Measurements from ENCODE around the gene NUBPL.
"Not testable (repeated sequence)": the region's sequence is repeated elsewhere in the genome, so short reads cannot be mapped to it uniquely, and the experiment has no call there.

Gene NUBPL

GRCh38 chr14:31578792-31579501 lies 17.7 kb downstream of the NUBPL start:
- DNase-seq: no peak

- DNase-seq: no peak
Observed at GRCh38 chr14:31580234-31580633, 19.0 kb downstream of the NUBPL start.

GRCh38 chr14:31582286-31582691 lies 21.1 kb downstream of the NUBPL start:
- no peak for DNase-seq

GRCh38 chr14:31582836-31583452 lies 21.7 kb downstream of the NUBPL start:
- DNase-seq: no peak

- DNase-seq: no peak
Observed at GRCh38 chr14:31590206-31590605, 29.0 kb downstream of the NUBPL start.

GRCh38 chr14:31592122-31592521 lies 30.9 kb downstream of the NUBPL start:
- DNase-seq: no peak

- DNase-seq: no peak
Observed at GRCh38 chr14:31592631-31593030, 31.4 kb downstream of the NUBPL start.

- DNase-seq: no peak
Observed at GRCh38 chr14:31596342-31597095, 35.3 kb downstream of the NUBPL start.

- DNase-seq: no peak
Observed at GRCh38 chr14:31605702-31606101, 44.5 kb downstream of the NUBPL start.

- no peak for DNase-seq
Observed at GRCh38 chr14:31611778-31612433, 50.7 kb downstream of the NUBPL start.

GRCh38 chr14:31613188-31613587 lies 52.0 kb downstream of the NUBPL start:
- no peak for DNase-seq

GRCh38 chr14:31618884-31619283 lies 57.7 kb downstream of the NUBPL start:
- DNase-seq: not testable (repeated sequence)

GRCh38 chr14:31619440-31619839 lies 58.2 kb downstream of the NUBPL start:
- no peak for DNase-seq

GRCh38 chr14:31620898-31621297 lies 59.7 kb downstream of the NUBPL start:
- DNase-seq: not testable (repeated sequence)

GRCh38 chr14:31622060-31622459 lies 60.9 kb downstream of the NUBPL start:
- DNase-seq: no peak

GRCh38 chr14:31652900-31653299 lies 91.7 kb downstream of the NUBPL start:
- DNase-seq: not testable (repeated sequence)

GRCh38 chr14:31657917-31658316 lies 96.7 kb downstream of the NUBPL start:
- no peak for DNase-seq

- no peak for DNase-seq
Observed at GRCh38 chr14:31659278-31659677, 98.1 kb downstream of the NUBPL start.

GRCh38 chr14:31660191-31660590 lies 99.0 kb downstream of the NUBPL start:
- DNase-seq: no peak

GRCh38 chr14:31660728-31661127 lies 99.5 kb downstream of the NUBPL start:
- no peak for DNase-seq

- DNase-seq: no peak
Observed at GRCh38 chr14:31668348-31668747, 107.1 kb downstream of the NUBPL start.

- no peak for DNase-seq
Observed at GRCh38 chr14:31672709-31673108, 111.5 kb downstream of the NUBPL start.

GRCh38 chr14:31677052-31677451 lies 115.8 kb downstream of the NUBPL start:
- no peak for DNase-seq

Data from activated CD8-positive, alpha-beta memory T cell treated with anti-CD3 and anti-CD28 coated beads for 24 hours (primary cell).